NB4 (cell line): ENCODE results near the gene ARL8B.

ENCODE experiments used
- DNase-seq: peaks from one replicate; pipeline ENCODE4 v3.0.0; 2010; ENCODE audit warnings: low read depth
- H3K4me3 ChIP-seq: one replicate; pipeline ENCODE4 v1.5.1; 2011; ENCODE audit warnings: mild to moderate bottlenecking, low read depth, low read length, moderate library complexity
- CTCF ChIP-seq: IDR thresholded peaks from one replicate; pipeline ENCODE4 v1.5.1; 2012; ENCODE audit warnings: low read depth, low read length
- MAX ChIP-seq: IDR thresholded peaks from 2 replicates; pipeline ENCODE4 v1.6.1; 2011; ENCODE audit warnings: low read depth, low read length
- MYC ChIP-seq: IDR thresholded peaks from 2 replicates; pipeline ENCODE4 v1.6.1; 2011; ENCODE audit warnings: low read depth, low read length
- POLR2A ChIP-seq: IDR thresholded peaks from 2 replicates; pipeline ENCODE4 v1.6.1; 2011; ENCODE audit warnings: mild to moderate bottlenecking; ENCODE audit not compliant: insufficient read length; ENCODE audit errors: extremely low read depth

Gene ARL8B

GRCh38 chr3:5198986-5199731 is 77.1 kb downstream of the ARL8B start:
- TF ChIP-seq CTCF = no peak
- TF ChIP-seq MYC = no peak
- TF ChIP-seq POLR2A = no peak
- TF ChIP-seq MAX = no peak
- peak; percentile 30 for DNase-seq
- no peak overlapping the region for H3K4me3 ChIP-seq

GRCh38 chr3:5201536-5201935 is 79.4 kb downstream of the ARL8B start:
- no peak for DNase-seq
- H3K4me3 ChIP-seq = no peak overlapping the region
- no peak for TF ChIP-seq MYC
- TF ChIP-seq MAX = no peak
- no peak for TF ChIP-seq POLR2A
- TF ChIP-seq CTCF = no peak

- DNase-seq = peak; percentile 50
- H3K4me3 ChIP-seq = no peak overlapping the region
- TF ChIP-seq CTCF = no peak
- no peak for TF ChIP-seq POLR2A
- TF ChIP-seq MAX = no peak
- no peak for TF ChIP-seq MYC
Measured at GRCh38 chr3:5202222-5202621, 80.1 kb downstream of the ARL8B start.

GRCh38 chr3:5205165-5205941 is 83.3 kb downstream of the ARL8B start:
- no peak for DNase-seq
- H3K4me3 ChIP-seq = no peak overlapping the region
- no peak for TF ChIP-seq MYC
- TF ChIP-seq MAX = no peak
- no peak for TF ChIP-seq POLR2A
- TF ChIP-seq CTCF = no peak

- DNase-seq = no peak
- no peak overlapping the region for H3K4me3 ChIP-seq
- TF ChIP-seq MAX (no peak), POLR2A (no peak), MYC (no peak), CTCF (no peak)
Measured at GRCh38 chr3:5210926-5211325, 88.8 kb downstream of the ARL8B start.
